GM12878 (cell line): ENCODE data around the gene TC2N. TPM values are rescaled to one million over a fixed set of nuclear protein-coding genes. Genes with fewer than 3 reads are reported as not detected.

Source experiments
- ATAC-seq: fragments of 200-7000 bp; cut with Tn5 transposase; 3 replicates; pipeline ENCODE4 v1.9.1; 2020; ENCODE audit warnings: mild to moderate bottlenecking, moderate library complexity
- BruUV-seq: library from RNA; stranded (reverse); fragments of 400-500 nt; replicated peaks from 2 replicates; lab custom pipeline; 2021; lab: Mats Ljungman, UMichigan
- CTCF ChIA-PET: fragments of 300-600 bp; sonication (Branson Sonifier 250); formaldehyde crosslinking; extraction: SDS; loops from one replicate; lab custom pipeline; 2021; ENCODE audit warnings: inconsistent platforms; lab: Yijun Ruan, JAX
- POLR2A ChIA-PET: fragments of 350-600 bp; formaldehyde crosslinking; extraction: SDS; loops from one replicate; lab custom pipeline; 2021; ENCODE audit warnings: inconsistent platforms; lab: Charles Lee
- RAD21 ChIA-PET: fragments of 300-600 bp; sonication (Branson Sonifier 250); formaldehyde crosslinking; loops from one replicate; lab custom pipeline; 2023; ENCODE audit warnings: antibody characterized with exemption; ENCODE audit not compliant: unreplicated experiment; lab: Charles Lee
- SMC1A ChIA-PET: fragments of 300-600 bp; sonication (Branson Sonifier 250); formaldehyde crosslinking; loops from one replicate; lab custom pipeline; 2023; ENCODE audit not compliant: unreplicated experiment, uncharacterized antibody; lab: Charles Lee
- DNase-seq: peaks from one replicate; pipeline ENCODE4 v3.0.0-alpha.2; 2011; ENCODE audit warnings: low read depth, low spot score
- FAIRE-seq: peaks from 3 replicates; lab custom pipeline; 2011; peaks lifted over from hg19 to GRCh38; lab: Jason Lieb, UNC
- H2AFZ ChIP-seq: 2 replicates; pipeline ENCODE4 v1.6.0; 2011; ENCODE audit warnings: low read depth, low read length, control low read depth; ENCODE audit not compliant: control insufficient read depth
- H3K27ac ChIP-seq: 2 replicates; pipeline ENCODE4 v1.5.1; 2011; ENCODE audit warnings: control low read depth; ENCODE audit not compliant: control insufficient read depth, insufficient read depth
- H3K27me3 ChIP-seq, 2 experiments: replicated peaks in 1 of 2; 2 replicates each; pipeline versions ENCODE4 v1.6.0 to v1.6.1; 2011; ENCODE audit warnings: low read length in 1 of 2; ENCODE audit not compliant: control insufficient read depth in 2 of 2, insufficient read depth in 2 of 2
- H3K36me3 ChIP-seq, 2 experiments: 2 replicates each; pipeline ENCODE4 v1.5.1; 2011; ENCODE audit warnings: low read length in 1 of 2; ENCODE audit not compliant: control insufficient read depth in 2 of 2, insufficient read depth in 2 of 2
- H3K4me1 ChIP-seq: 2 replicates; pipeline ENCODE4 v1.6.1; 2011; ENCODE audit warnings: mild to moderate bottlenecking, low read length, moderate library complexity, mixed read lengths; ENCODE audit not compliant: control insufficient read depth, insufficient read depth
- H3K4me2 ChIP-seq: 2 replicates; pipeline ENCODE4 v1.6.0; 2011; ENCODE audit warnings: control low read depth; ENCODE audit not compliant: control insufficient read depth, insufficient read depth
- H3K4me3 ChIP-seq: fragments of 200-600 bp; sonication (generic); 2 replicates; pipeline ENCODE4 v1.5.1; 2016
- H3K79me2 ChIP-seq: 2 replicates; pipeline ENCODE4 v1.6.0; 2011; ENCODE audit warnings: low read length; ENCODE audit not compliant: control insufficient read depth, insufficient read depth
- H3K9ac ChIP-seq: 2 replicates; pipeline ENCODE4 v1.8.0; 2011; ENCODE audit warnings: low read length, control low read depth, mixed read lengths; ENCODE audit not compliant: control insufficient read depth, insufficient read depth
- H3K9me3 ChIP-seq: replicated peaks from 3 replicates; pipeline ENCODE4 v1.5.1; 2011; ENCODE audit warnings: mild to moderate bottlenecking, low read length; ENCODE audit not compliant: control insufficient read depth, insufficient read depth
- H4K20me1 ChIP-seq: 2 replicates; pipeline ENCODE4 v1.6.0; 2011; ENCODE audit not compliant: control insufficient read depth, insufficient read depth
- ATF7 ChIP-seq: fragments of 450-650 bp; IDR thresholded peaks from 2 replicates; pipeline ENCODE4 v1.6.1; 2016; ENCODE audit warnings: low read depth, mild to moderate bottlenecking
- CBX5 ChIP-seq: sonication (generic); IDR thresholded peaks from 2 replicates; pipeline ENCODE4 v1.6.1; 2016; ENCODE audit warnings: low read depth, moderate library complexity, mild to moderate bottlenecking, inconsistent platforms
- FOXK2 ChIP-seq: fragments of 450-650 bp; IDR thresholded peaks from 2 replicates; pipeline ENCODE4 v1.6.1; 2017; ENCODE audit warnings: mild to moderate bottlenecking, moderate library complexity
- GATAD2B ChIP-seq: fragments of 450-650 bp; conservative IDR thresholded peaks from 2 replicates; pipeline ENCODE4 v1.6.1; 2017; ENCODE audit warnings: low read depth, mild to moderate bottlenecking, moderate library complexity
- IKZF1 ChIP-seq: fragments of 450-650 bp; conservative IDR thresholded peaks from 2 replicates; pipeline ENCODE4 v1.6.1; 2017; ENCODE audit warnings: antibody characterized with exemption, mild to moderate bottlenecking
- KDM1A ChIP-seq: fragments of 200-600 bp; sonication (generic); IDR thresholded peaks from 2 replicates; pipeline ENCODE4 v1.6.1; 2016; ENCODE audit warnings: borderline replicate concordance
- MTA3 ChIP-seq: IDR thresholded peaks from 2 replicates; pipeline ENCODE4 v1.6.1; 2012; ENCODE audit warnings: low read length, inconsistent platforms, borderline replicate concordance
- RELA ChIP-seq: fragments of 450-650 bp; IDR thresholded peaks from 2 replicates; pipeline ENCODE4 v1.8.0; 2014; ENCODE audit warnings: borderline replicate concordance; ENCODE audit not compliant: partially characterized antibody
- SMC3 ChIP-seq: IDR thresholded peaks from 2 replicates; pipeline ENCODE4 v1.6.1; 2011; ENCODE audit warnings: low read length, improper control_type of control experiment, borderline replicate concordance
- SPI1 ChIP-seq: IDR thresholded peaks from 2 replicates; pipeline ENCODE4 v1.6.1; 2011; ENCODE audit warnings: low read depth, mild to moderate bottlenecking, low read length, moderate library complexity, borderline replicate concordance; ENCODE audit not compliant: insufficient read depth
- SUPT20H ChIP-seq: IDR thresholded peaks from 2 replicates; pipeline ENCODE4 v1.6.1; 2011; ENCODE audit warnings: low read depth, mild to moderate bottlenecking, low read length, moderate library complexity, borderline replicate concordance; ENCODE audit not compliant: control insufficient read depth
- TBL1XR1 ChIP-seq: IDR thresholded peaks from 2 replicates; pipeline ENCODE4 v1.6.1; 2012; ENCODE audit warnings: low read depth, low read length, improper control_type of control experiment
- WGBS: methylation state at CpG from one replicate; pipeline ENCODE4 v1.1.6; 2016; ENCODE audit warnings: low lambda C conversion rate; ENCODE audit not compliant: insufficient replicate concordance, insufficient coverage; ENCODE audit errors: missing lambda C conversion rate; 5-methylcytosine and 5-hydroxymethylcytosine counted together
- in situ Hi-C: fragments of 300-500 bp; cut with MboI; formaldehyde crosslinking; loops from 9 replicates; pipeline ENCODE4 v1.14.3; 2018; ENCODE audit warnings: mixed read lengths
- intact Hi-C: fragments of 100-400 bp; cut with micrococcal nuclease; formaldehyde crosslinking; loops from one replicate; pipeline ENCODE4 v1.14.2; 2022; ENCODE audit not compliant: unreplicated experiment
- polyA plus RNA-seq, 11 experiments: library from polyadenylated mRNA; depleted of rRNA in 4 of 11; unstranded in 6 of 11; stranded (reverse) in 5 of 11; fragments of >200 nt; fragmentation: Nextera tagmentation in 4 of 11; fragmentation: Illumina TruSeq in 1 of 11; extraction: Ambion mirVana in 4 of 11; extraction: Trizol in 1 of 11; gene quantifications; 1 replicate in 1 of 11; 2 replicates in 10 of 11; pipeline versions ENCODE4 v1.2.1 to v1.2.3, GENCODE V29; 2011 to 2016; ENCODE audit warnings: inconsistent platforms in 2 of 11, missing spikeins in 2 of 11, low read depth in 1 of 11
- total RNA-seq, 4 experiments: library from RNA; depleted of rRNA in 3 of 4; stranded (reverse); fragments of >200 nt in 3 of 4; fragmentation: Illumina TruSeq in 1 of 4; extraction: Trizol in 1 of 4; gene quantifications; 2 replicates each; pipeline versions ENCODE4 v1.2.1 to v1.2.3, GENCODE V29; 2013 to 2021
- TF ChIP-seq, protein P1 (sequence below): IDR thresholded peaks from 2 replicates; pipeline ENCODE4 v1.6.1; 2011; ENCODE audit warnings: mild to moderate bottlenecking, low read depth, low read length, moderate library complexity; ENCODE audit not compliant: insufficient replicate concordance
- TF ChIP-seq, protein P2 (sequence below): fragments of 450-650 bp; IDR thresholded peaks from 2 replicates; pipeline ENCODE4 v1.6.1; 2017; ENCODE audit warnings: low read depth, mild to moderate bottlenecking, moderate library complexity
- TF ChIP-seq, protein P3 (sequence below): fragments of 450-650 bp; IDR thresholded peaks from 2 replicates; pipeline ENCODE4 v1.6.1; 2018; ENCODE audit warnings: borderline replicate concordance, mild to moderate bottlenecking; ENCODE audit not compliant: partially characterized antibody
- TF ChIP-seq, protein P4 (sequence below): fragments of 450-650 bp; IDR thresholded peaks from 2 replicates; pipeline ENCODE4 v1.6.1; 2017; ENCODE audit warnings: mild to moderate bottlenecking, moderate library complexity

The TC2N gene
- total and polyA plus RNA-seq, 10 of the 15 experiments (the other 5 are each of a cell fraction or from before 2014, with no cell fraction given), result 0.15 to 1.6 (median 0.35) TPM

DNA sequence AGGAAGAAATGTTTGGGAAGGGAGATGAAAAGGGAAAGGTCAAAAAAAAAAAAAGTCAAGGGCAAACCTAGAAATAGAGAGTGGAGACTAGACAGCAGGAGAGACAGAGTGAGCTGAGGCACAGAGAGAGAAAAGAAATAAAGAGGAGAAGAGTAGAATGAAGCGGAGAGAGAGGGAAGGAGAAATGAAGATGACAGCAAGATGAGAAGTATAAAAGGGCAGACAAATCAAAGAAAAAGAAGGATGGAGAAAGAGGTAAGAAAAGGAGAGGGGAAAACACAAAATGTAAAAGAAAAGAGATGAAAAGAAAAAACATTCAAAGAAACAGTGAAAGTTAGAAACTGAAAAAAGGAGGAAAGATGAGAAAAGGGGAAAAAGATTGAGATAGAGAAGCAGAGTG, 53.0 kb downstream of the TC2N start:
- Histone ChIP-seq H3K27me3 (no peaks in the 10 kb centered on the region), H3K4me2 (no peak overlapping the region), H2AFZ (no peak overlapping the region), H3K9me3 (peaks cover 2% of the 10 kb centered on the region), H3K9ac (no peak overlapping the region), H3K36me3 (no peaks in the 10 kb centered on the region), H3K27ac (no peak overlapping the region), H4K20me1 (no peaks in the 10 kb centered on the region), H3K4me3 (no peak overlapping the region), H3K4me1 (peaks cover 4% of the 10 kb centered on the region; the same call in 1 of the 2 replicates), H3K79me2 (no peaks in the 10 kb centered on the region)
- ChIA-PET POLR2A (no interaction called here), CTCF (no interaction called here), RAD21 (no interaction called here), SMC1A (no interaction called here)
- in situ Hi-C loops, result no loop called here
- FAIRE-seq (no peak), DNase-seq (no peak), ATAC-seq (no peak)
- WGBS, result 86% methylated on average over 1 of the region's 1 CpG
- intact Hi-C loops, result no loop called here
- no TSS peak for BruUV-seq
- TF ChIP-seq KDM1A (no peak), RELA (no peak), MTA3 (no peak), IKZF1 (no peak), SUPT20H (no peak), CBX5 (no peak), SMC3 (no peak), FOXK2 (no peak), GATAD2B (no peak), TBL1XR1 (no peak), SPI1 (no peak), ATF7 (no peak)
- TF ChIP-seq, protein P1, sequence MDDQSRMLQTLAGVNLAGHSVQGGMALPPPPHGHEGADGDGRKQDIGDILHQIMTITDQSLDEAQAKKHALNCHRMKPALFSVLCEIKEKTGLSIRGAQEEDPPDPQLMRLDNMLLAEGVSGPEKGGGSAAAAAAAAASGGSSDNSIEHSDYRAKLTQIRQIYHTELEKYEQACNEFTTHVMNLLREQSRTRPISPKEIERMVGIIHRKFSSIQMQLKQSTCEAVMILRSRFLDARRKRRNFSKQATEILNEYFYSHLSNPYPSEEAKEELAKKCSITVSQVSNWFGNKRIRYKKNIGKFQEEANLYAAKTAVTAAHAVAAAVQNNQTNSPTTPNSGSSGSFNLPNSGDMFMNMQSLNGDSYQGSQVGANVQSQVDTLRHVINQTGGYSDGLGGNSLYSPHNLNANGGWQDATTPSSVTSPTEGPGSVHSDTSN, result no peak
- TF ChIP-seq, protein P2, sequence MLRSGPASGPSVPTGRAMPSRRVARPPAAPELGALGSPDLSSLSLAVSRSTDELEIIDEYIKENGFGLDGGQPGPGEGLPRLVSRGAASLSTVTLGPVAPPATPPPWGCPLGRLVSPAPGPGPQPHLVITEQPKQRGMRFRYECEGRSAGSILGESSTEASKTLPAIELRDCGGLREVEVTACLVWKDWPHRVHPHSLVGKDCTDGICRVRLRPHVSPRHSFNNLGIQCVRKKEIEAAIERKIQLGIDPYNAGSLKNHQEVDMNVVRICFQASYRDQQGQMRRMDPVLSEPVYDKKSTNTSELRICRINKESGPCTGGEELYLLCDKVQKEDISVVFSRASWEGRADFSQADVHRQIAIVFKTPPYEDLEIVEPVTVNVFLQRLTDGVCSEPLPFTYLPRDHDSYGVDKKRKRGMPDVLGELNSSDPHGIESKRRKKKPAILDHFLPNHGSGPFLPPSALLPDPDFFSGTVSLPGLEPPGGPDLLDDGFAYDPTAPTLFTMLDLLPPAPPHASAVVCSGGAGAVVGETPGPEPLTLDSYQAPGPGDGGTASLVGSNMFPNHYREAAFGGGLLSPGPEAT, result no peak
- TF ChIP-seq, protein P3, sequence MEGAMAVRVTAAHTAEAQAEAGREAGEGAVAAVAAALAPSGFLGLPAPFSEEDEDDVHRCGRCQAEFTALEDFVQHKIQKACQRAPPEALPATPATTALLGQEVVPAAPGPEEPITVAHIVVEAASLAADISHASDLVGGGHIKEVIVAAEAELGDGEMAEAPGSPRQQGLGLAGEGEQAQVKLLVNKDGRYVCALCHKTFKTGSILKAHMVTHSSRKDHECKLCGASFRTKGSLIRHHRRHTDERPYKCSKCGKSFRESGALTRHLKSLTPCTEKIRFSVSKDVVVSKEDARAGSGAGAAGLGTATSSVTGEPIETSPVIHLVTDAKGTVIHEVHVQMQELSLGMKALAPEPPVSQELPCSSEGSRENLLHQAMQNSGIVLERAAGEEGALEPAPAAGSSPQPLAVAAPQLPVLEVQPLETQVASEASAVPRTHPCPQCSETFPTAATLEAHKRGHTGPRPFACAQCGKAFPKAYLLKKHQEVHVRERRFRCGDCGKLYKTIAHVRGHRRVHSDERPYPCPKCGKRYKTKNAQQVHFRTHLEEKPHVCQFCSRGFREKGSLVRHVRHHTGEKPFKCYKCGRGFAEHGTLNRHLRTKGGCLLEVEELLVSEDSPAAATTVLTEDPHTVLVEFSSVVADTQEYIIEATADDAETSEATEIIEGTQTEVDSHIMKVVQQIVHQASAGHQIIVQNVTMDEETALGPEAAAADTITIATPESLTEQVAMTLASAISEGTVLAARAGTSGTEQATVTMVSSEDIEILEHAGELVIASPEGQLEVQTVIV, result no peak
- TF ChIP-seq, protein P4, sequence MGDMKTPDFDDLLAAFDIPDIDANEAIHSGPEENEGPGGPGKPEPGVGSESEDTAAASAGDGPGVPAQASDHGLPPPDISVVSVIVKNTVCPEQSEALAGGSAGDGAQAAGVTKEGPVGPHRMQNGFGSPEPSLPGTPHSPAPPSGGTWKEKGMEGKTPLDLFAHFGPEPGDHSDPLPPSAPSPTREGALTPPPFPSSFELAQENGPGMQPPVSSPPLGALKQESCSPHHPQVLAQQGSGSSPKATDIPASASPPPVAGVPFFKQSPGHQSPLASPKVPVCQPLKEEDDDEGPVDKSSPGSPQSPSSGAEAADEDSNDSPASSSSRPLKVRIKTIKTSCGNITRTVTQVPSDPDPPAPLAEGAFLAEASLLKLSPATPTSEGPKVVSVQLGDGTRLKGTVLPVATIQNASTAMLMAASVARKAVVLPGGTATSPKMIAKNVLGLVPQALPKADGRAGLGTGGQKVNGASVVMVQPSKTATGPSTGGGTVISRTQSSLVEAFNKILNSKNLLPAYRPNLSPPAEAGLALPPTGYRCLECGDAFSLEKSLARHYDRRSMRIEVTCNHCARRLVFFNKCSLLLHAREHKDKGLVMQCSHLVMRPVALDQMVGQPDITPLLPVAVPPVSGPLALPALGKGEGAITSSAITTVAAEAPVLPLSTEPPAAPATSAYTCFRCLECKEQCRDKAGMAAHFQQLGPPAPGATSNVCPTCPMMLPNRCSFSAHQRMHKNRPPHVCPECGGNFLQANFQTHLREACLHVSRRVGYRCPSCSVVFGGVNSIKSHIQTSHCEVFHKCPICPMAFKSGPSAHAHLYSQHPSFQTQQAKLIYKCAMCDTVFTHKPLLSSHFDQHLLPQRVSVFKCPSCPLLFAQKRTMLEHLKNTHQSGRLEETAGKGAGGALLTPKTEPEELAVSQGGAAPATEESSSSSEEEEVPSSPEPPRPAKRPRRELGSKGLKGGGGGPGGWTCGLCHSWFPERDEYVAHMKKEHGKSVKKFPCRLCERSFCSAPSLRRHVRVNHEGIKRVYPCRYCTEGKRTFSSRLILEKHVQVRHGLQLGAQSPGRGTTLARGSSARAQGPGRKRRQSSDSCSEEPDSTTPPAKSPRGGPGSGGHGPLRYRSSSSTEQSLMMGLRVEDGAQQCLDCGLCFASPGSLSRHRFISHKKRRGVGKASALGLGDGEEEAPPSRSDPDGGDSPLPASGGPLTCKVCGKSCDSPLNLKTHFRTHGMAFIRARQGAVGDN, result no peak
